Esophagus (tissue), 2 donors: ENCODE measurements around the gene GLYATL1B. TPM values are rescaled to one million over a fixed set of nuclear protein-coding genes. Genes with fewer than 3 reads are reported as not detected.
"Not testable (repeated sequence)": the region's sequence is repeated elsewhere in the genome, so short reads cannot be mapped to it uniquely, and the experiment has no call there.

Experiments
- H3K27ac ChIP-seq, 2 donors: one replicate each; pipeline ENCODE4 v1.5.1; 2013; ENCODE audit warnings: low read depth in 2 of 2, mild to moderate bottlenecking in 2 of 2, inconsistent platforms in 1 of 2, low read length in 1 of 2, moderate library complexity in 1 of 2
- H3K27me3 ChIP-seq, 2 donors: one replicate each; pipeline ENCODE4 v1.6.1; 2013; ENCODE audit warnings: low read length in 2 of 2, control low read depth in 1 of 2, mild to moderate bottlenecking in 1 of 2; ENCODE audit not compliant: insufficient read depth in 2 of 2, control insufficient read depth in 1 of 2
- H3K36me3 ChIP-seq, 2 donors: one replicate each; pipeline ENCODE4 v1.6.1; 2013; ENCODE audit warnings: low read length in 1 of 2; ENCODE audit not compliant: control insufficient read depth in 2 of 2, insufficient read depth in 2 of 2
- H3K4me1 ChIP-seq, 2 donors: one replicate each; pipeline ENCODE4 v1.6.1; 2013; ENCODE audit warnings: low read length in 1 of 2; ENCODE audit not compliant: control insufficient read depth in 2 of 2, insufficient read depth in 2 of 2
- H3K4me3 ChIP-seq, 2 donors: one replicate each; pipeline ENCODE4 v1.5.1; 2013; ENCODE audit warnings: low read length in 2 of 2, mild to moderate bottlenecking in 2 of 2, low read depth in 1 of 2, moderate library complexity in 1 of 2
- H3K9me3 ChIP-seq, 2 donors: one replicate each; pipeline ENCODE4 v1.6.1; 2013; ENCODE audit warnings: mild to moderate bottlenecking in 2 of 2, low read depth in 1 of 2, low read length in 1 of 2, moderate library complexity in 1 of 2; ENCODE audit not compliant: control insufficient read depth in 2 of 2, insufficient read depth in 1 of 2
- WGBS, 2 donors: extraction: QIAGEN DNeasy Blood & Tissue Kit; methylation state at CpG; one replicate each; pipeline ENCODE4 v1.1.7; 2013; 5-methylcytosine and 5-hydroxymethylcytosine counted together
- polyA plus RNA-seq, 2 donors: library from polyadenylated mRNA; stranded (reverse); fragments of 200-250 nt; gene quantifications; one replicate each; pipeline ENCODE4 v1.2.3, GENCODE V29; 2013
- donor health status: healthy with polysubstance abuse.
- donor health status: Bipolar disorder and iron deficiency.

The GLYATL1B gene
- polyA plus RNA-seq, 2 donors: not detected

GRCh38 chr11:59062602-59063529 lies 23.2 kb upstream of the GLYATL1B start:
- H3K27ac ChIP-seq: no peak overlapping the region
- H3K27me3 ChIP-seq: peaks cover 0 to 4% of the 10 kb centered on the region in 2 donors
- H3K36me3 ChIP-seq: no peaks in the 10 kb centered on the region
- no peak overlapping the region for H3K4me3 ChIP-seq
- H3K9me3 ChIP-seq: no peaks in the 10 kb centered on the region
- H3K4me1 ChIP-seq: no peaks in the 10 kb centered on the region
- WGBS, 2 donors: 43 to 51% methylated on average over 56 of the region's 56 CpGs

GRCh38 chr11:59063996-59064727 lies 21.9 kb upstream of the GLYATL1B start:
- H3K36me3 ChIP-seq, H3K27ac ChIP-seq, H3K4me1 ChIP-seq, H3K9me3 ChIP-seq, H3K27me3 ChIP-seq, H3K4me3 ChIP-seq: not testable (repeated sequence)
- WGBS, 2 donors: 71 to 77% methylated on average over 14 of the region's 14 CpGs

- Histone ChIP-seq H3K27me3 (peaks cover 0 to 3% of the 10 kb centered on the region in 2 donors), H3K27ac (no peak overlapping the region), H3K4me1 (no peaks in the 10 kb centered on the region), H3K9me3 (no peaks in the 10 kb centered on the region), H3K4me3 (no peak overlapping the region), H3K36me3 (no peaks in the 10 kb centered on the region)
- 65 to 74% methylated on average over 1 of the region's 1 CpG for WGBS, 2 donors
Observed at GRCh38 chr11:59069087-59069486, 17.0 kb upstream of the GLYATL1B start.

GRCh38 chr11:59076876-59077571 lies 9.1 kb upstream of the GLYATL1B start:
- Histone ChIP-seq H3K27me3 (peaks cover 0 to 2% of the 10 kb centered on the region in 2 donors), H3K36me3 (no peaks in the 10 kb centered on the region), H3K27ac (no peak overlapping the region), H3K9me3 (peaks cover 0 to 3% of the 10 kb centered on the region in 2 donors), H3K4me1 (no peaks in the 10 kb centered on the region), H3K4me3 (no peak overlapping the region)
- 72 to 86% methylated on average over 8 of the region's 8 CpGs for WGBS, 2 donors

- H3K9me3 ChIP-seq: peaks cover 0 to 3% of the 10 kb centered on the region in 2 donors
- peaks cover 0 to 2% of the 10 kb centered on the region in 2 donors for H3K27me3 ChIP-seq
- no peak overlapping the region for H3K4me3 ChIP-seq
- no peaks in the 10 kb centered on the region for H3K4me1 ChIP-seq
- H3K36me3 ChIP-seq: no peaks in the 10 kb centered on the region
- H3K27ac ChIP-seq: no peak overlapping the region
- 74 to 79% methylated on average over 2 of the region's 2 CpGs for WGBS, 2 donors
Observed at GRCh38 chr11:59078435-59078834, 7.7 kb upstream of the GLYATL1B start.

- no peak overlapping the region for H3K4me3 ChIP-seq
- H3K9me3 ChIP-seq: peaks cover 0 to 3% of the 10 kb centered on the region in 2 donors
- no peaks in the 10 kb centered on the region for H3K36me3 ChIP-seq
- H3K27ac ChIP-seq: no peak overlapping the region
- peaks cover 0 to 2% of the 10 kb centered on the region in 2 donors for H3K27me3 ChIP-seq
- 88% methylated on average over 1 of the region's 1 CpG for WGBS, 2 donors
- no peaks in the 10 kb centered on the region for H3K4me1 ChIP-seq
Observed at GRCh38 chr11:59079086-59079485, 7.0 kb upstream of the GLYATL1B start.

GRCh38 chr11:59080421-59080820 lies 5.7 kb upstream of the GLYATL1B start:
- H3K27ac ChIP-seq, H3K36me3 ChIP-seq, H3K9me3 ChIP-seq, H3K4me3 ChIP-seq, H3K27me3 ChIP-seq, H3K4me1 ChIP-seq: not testable (repeated sequence)
- 89 to 92% methylated on average over 2 of the region's 2 CpGs for WGBS, 2 donors

- not testable (repeated sequence) for H3K27me3 ChIP-seq, H3K27ac ChIP-seq, H3K4me1 ChIP-seq, H3K4me3 ChIP-seq, H3K36me3 ChIP-seq, H3K9me3 ChIP-seq
- WGBS, 2 donors: 57 to 69% methylated on average over 4 of the region's 4 CpGs
Observed at GRCh38 chr11:59081430-59082020, 4.6 kb upstream of the GLYATL1B start.

- H3K4me1 ChIP-seq: no peaks in the 10 kb centered on the region
- no peaks in the 10 kb centered on the region for H3K9me3 ChIP-seq
- H3K36me3 ChIP-seq: no peaks in the 10 kb centered on the region
- WGBS, 2 donors: 87 to 88% methylated on average over 4 of the region's 4 CpGs
- H3K4me3 ChIP-seq: no peak overlapping the region
- no peaks in the 10 kb centered on the region for H3K27me3 ChIP-seq
- no peak overlapping the region for H3K27ac ChIP-seq
Observed at GRCh38 chr11:59088162-59088561, 2.1 kb downstream of the GLYATL1B start.
